ENCODE results near the gene PFDN1. TPM values are rescaled to one million over a fixed set of nuclear protein-coding genes. Genes with fewer than 3 reads are reported as not detected.
"Not testable (repeated sequence)": the region's sequence is repeated elsewhere in the genome, so short reads cannot be mapped to it uniquely, and the experiment has no call there.

The PFDN1 gene
- total RNA-seq, 1 experiment from 2014 or later, result 48.9 TPM

DNA sequence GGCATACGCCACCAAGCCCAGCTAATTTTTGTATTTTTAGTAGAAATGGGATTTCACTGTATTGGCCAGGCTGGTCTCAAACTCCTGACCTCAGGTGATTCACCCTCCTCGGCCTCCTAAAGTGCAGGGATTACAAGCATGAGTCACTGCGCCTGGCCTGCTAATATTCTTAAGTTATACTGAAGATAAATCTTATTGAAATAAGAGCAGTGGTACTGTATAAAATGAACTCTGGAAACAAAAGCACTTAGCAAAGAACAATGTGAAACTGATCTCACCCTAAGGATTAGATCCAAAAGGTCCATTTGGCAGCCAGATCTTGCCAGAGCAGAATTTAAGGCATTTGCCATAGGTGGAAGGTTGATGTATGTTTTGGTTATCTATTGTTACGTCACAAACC, 100.8 kb downstream of the PFDN1 start:
- H3K79me2 ChIP-seq (ENCODE audit: insufficient read depth, low read length), result peaks cover 33% of the 10 kb centered on the region
- CTCF ChIA-PET, result interaction anchor here (1.4 kb wide), 1 partner anchor 32 kb away, joined by 3 read pairs; no protein-coding TSS in a partner anchor
- no peaks in the 10 kb centered on the region for H3K36me3 ChIP-seq (ENCODE audit: control insufficient read depth in 1 of 2, insufficient read depth in 2 of 2, low read length in 2 of 2)
- peak overlapping the region; percentile 69 for H3K4me2 ChIP-seq (ENCODE audit: low read length)
- POLR2A ChIA-PET, result interaction anchor here (1.0 kb wide), 1 partner anchor 14 kb away, joined by 3 read pairs; no protein-coding TSS in a partner anchor
- TF ChIP-seq ZNF274 (IDR thresholded peaks at IDR 0.05; ENCODE audit: low read depth, low read length) (no peak), SIN3A (IDR thresholded peaks at IDR 0.05; ENCODE audit: low read depth) (no peak), FOSL1 (IDR thresholded peaks at IDR 0.05; ENCODE audit: low read depth) (peak; percentile 67), YY1 (IDR thresholded peaks at IDR 0.05; ENCODE audit: extremely low read depth, insufficient replicate concordance, low read depth, low read length) (no peak), POLR2A (IDR thresholded peaks at IDR 0.05; ENCODE audit: borderline replicate concordance, extremely low read depth, insufficient read depth, insufficient read length) (no peak), ZFX (IDR thresholded peaks at IDR 0.05) (no peak), JUND (IDR thresholded peaks at IDR 0.05) (peak; percentile 50; the same call in 1 of the 2 replicates), SP1 (IDR thresholded peaks at IDR 0.05; ENCODE audit: low read depth) (0 out of 2 replicates have a peak, but pooled peaks have one; percentile 21)
- no peaks in the 10 kb centered on the region for H3K27me3 ChIP-seq (ENCODE audit: insufficient read depth, low read length)
- peak overlapping the region in 1 of 2 experiments; percentile 27; a peak in 2 of 4 replicates for H3K4me3 ChIP-seq (replicated peaks in 1 of 2; ENCODE audit: low read depth in 1 of 2, low read length in 2 of 2)
- H3K9ac ChIP-seq (ENCODE audit: low read length), result no peak overlapping the region
- no peak overlapping the region for H2AFZ ChIP-seq (ENCODE audit: low read depth, low read length, poor library complexity, severe bottlenecking)
- ATAC-seq (peak; percentile 78), DNase-seq (ENCODE audit: low read depth, low spot score) (no peak)
- H3K9me3 ChIP-seq (ENCODE audit: control insufficient read depth in 1 of 2, insufficient read depth in 1 of 2, low read depth in 1 of 2, low read length in 2 of 2), result no peaks in the 10 kb centered on the region
- H3K27ac ChIP-seq (ENCODE audit: low read depth, low read length), result peak overlapping the region; percentile 37; the same call in 1 of the 2 replicates
- H4K20me1 ChIP-seq (ENCODE audit: insufficient read depth), result no peaks in the 10 kb centered on the region
- no peaks in the 10 kb centered on the region for H3K9me2 ChIP-seq (ENCODE audit: insufficient read depth)
- RAD21 ChIA-PET (ENCODE audit: low non-redundant PET in 1 of 2, low total read pairs in 2 of 2, uncharacterized antibody in 2 of 2, unreplicated experiment in 2 of 2), result no interaction called here
- no TSS peak for BruUV-seq (replicated peaks)
- intact Hi-C loops (cut with micrococcal nuclease), result no loop called here
- H3K4me1 ChIP-seq (ENCODE audit: control insufficient read depth in 1 of 2, insufficient read depth in 2 of 2, low read length in 2 of 2), result peaks cover 29 to 43% of the 10 kb centered on the region in 2 experiments

DNA sequence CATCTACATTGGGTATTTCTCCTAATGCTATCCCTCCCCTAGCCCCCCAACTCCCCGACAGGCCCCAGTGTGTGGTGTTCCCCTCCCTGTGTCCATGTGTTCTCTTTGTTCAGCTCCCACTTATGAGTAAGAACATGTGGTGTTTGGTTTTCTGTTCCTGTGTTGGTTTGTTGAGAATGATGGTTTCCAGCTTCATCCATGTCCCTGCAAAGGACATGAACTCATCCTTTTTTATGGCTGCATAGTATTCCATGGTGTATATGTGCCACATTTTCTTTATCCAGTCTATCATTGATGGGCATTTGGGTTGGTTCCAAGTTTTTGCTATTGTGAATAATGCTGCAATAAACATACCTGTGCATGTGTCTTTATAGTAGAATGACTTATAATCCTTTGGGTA, 104.0 kb downstream of the PFDN1 start:
- peaks cover 17% of the 10 kb centered on the region for H3K79me2 ChIP-seq (ENCODE audit: insufficient read depth, low read length)
- H2AFZ ChIP-seq (ENCODE audit: low read depth, low read length, poor library complexity, severe bottlenecking); H3K9me3 ChIP-seq (ENCODE audit: control insufficient read depth in 1 of 2, insufficient read depth in 1 of 2, low read depth in 1 of 2, low read length in 2 of 2); ATAC-seq; H3K9ac ChIP-seq (ENCODE audit: low read length); BruUV-seq (replicated peaks); H3K9me2 ChIP-seq (ENCODE audit: insufficient read depth); DNase-seq (ENCODE audit: low read depth, low spot score); H3K4me2 ChIP-seq (ENCODE audit: low read length); intact Hi-C loops (cut with micrococcal nuclease); H3K27ac ChIP-seq (ENCODE audit: low read depth, low read length); H4K20me1 ChIP-seq (ENCODE audit: insufficient read depth); H3K27me3 ChIP-seq (ENCODE audit: insufficient read depth, low read length); H3K36me3 ChIP-seq (ENCODE audit: control insufficient read depth in 1 of 2, insufficient read depth in 2 of 2, low read length in 2 of 2); RAD21 ChIA-PET (ENCODE audit: low non-redundant PET in 1 of 2, low total read pairs in 2 of 2, uncharacterized antibody in 2 of 2, unreplicated experiment in 2 of 2); CTCF ChIA-PET; H3K4me3 ChIP-seq (replicated peaks in 1 of 2; ENCODE audit: low read depth in 1 of 2, low read length in 2 of 2); POLR2A ChIA-PET: not testable (repeated sequence)
- H3K4me1 ChIP-seq (ENCODE audit: control insufficient read depth in 1 of 2, insufficient read depth in 2 of 2, low read length in 2 of 2), result peaks cover 15 to 21% of the 10 kb centered on the region in 2 experiments
